Measurements from ENCODE around the gene RREB1.

The RREB1 gene

DNA sequence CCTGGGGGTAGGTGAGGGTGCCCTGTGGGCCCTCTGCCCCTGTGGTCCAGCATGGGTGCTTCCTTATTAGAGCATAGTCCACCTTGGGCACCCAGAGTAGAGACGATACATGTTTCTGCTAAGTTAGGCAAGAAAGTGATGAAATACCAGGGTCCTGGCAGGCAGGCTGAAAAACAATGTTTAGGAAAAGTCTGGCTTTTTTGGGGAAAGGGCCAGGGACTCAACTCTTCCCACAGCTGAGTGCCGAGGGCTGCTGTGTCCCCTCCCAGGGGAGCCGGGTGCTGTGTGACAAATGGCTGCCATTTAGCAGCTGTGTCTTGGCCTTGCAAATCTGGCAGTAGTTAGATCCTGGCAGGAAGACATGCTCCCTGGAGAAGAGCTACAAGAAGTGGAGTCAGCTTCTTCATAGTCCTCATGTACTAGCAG lies 61.5 kb downstream of the RREB1 start:
- no peak for DNase-seq (ENCODE audit: low spot score)
- CTCF ChIA-PET, result no interaction called here
- POLR2A ChIA-PET (ENCODE audit: low non-redundant PET), result interaction anchor here (0.6 kb wide), 1 partner anchor 419 kb away, joined by 3 read pairs; no protein-coding TSS in a partner anchor
- TF ChIP-seq, protein P1, sequence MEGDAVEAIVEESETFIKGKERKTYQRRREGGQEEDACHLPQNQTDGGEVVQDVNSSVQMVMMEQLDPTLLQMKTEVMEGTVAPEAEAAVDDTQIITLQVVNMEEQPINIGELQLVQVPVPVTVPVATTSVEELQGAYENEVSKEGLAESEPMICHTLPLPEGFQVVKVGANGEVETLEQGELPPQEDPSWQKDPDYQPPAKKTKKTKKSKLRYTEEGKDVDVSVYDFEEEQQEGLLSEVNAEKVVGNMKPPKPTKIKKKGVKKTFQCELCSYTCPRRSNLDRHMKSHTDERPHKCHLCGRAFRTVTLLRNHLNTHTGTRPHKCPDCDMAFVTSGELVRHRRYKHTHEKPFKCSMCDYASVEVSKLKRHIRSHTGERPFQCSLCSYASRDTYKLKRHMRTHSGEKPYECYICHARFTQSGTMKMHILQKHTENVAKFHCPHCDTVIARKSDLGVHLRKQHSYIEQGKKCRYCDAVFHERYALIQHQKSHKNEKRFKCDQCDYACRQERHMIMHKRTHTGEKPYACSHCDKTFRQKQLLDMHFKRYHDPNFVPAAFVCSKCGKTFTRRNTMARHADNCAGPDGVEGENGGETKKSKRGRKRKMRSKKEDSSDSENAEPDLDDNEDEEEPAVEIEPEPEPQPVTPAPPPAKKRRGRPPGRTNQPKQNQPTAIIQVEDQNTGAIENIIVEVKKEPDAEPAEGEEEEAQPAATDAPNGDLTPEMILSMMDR (conservative IDR thresholded peaks at IDR 0.05; ENCODE audit: low read depth), result no peak
- H3K27ac ChIP-seq, result peak overlapping the region; percentile 54

DNA sequence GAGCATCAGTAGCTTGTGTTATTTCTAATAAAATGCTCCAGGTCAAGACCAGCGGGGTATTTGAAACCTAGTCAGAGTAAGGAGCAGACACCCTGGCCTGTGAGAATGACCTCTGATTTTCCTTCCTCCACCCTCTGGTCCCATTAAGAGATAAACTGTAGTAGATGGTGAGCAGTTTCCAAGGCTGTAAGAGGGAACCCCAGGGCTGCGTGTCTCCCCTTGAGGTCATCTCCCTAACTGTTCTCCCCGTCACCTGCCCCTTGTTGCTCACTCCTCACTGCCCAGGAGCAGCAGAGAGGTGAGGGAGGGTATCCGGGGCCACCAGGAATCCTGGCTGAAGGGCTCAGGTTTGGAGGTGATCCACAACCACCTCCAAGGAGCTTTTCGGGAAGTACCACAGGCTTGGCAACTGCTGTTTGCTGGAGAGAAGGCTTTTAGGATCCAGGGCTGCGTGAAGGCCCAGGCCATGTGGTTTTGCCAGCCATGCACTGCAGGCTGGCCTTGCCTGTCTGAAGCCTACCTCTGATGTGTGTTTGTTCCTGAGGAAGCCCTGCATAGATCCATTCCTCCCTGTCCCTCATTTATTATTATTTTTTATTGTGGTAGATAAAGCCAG lies 62.5 kb downstream of the RREB1 start:
- peak overlapping the region; percentile 34 for H3K27ac ChIP-seq
- TF ChIP-seq, protein P1 (conservative IDR thresholded peaks at IDR 0.05; ENCODE audit: low read depth), result no peak
- ChIA-PET POLR2A (ENCODE audit: low non-redundant PET) (interaction anchor here (0.6 kb wide), 1 partner anchor 74 kb away, joined by 5 read pairs; no protein-coding TSS in a partner anchor), CTCF (no interaction called here)
- DNase-seq (ENCODE audit: low spot score), result no peak

DNA sequence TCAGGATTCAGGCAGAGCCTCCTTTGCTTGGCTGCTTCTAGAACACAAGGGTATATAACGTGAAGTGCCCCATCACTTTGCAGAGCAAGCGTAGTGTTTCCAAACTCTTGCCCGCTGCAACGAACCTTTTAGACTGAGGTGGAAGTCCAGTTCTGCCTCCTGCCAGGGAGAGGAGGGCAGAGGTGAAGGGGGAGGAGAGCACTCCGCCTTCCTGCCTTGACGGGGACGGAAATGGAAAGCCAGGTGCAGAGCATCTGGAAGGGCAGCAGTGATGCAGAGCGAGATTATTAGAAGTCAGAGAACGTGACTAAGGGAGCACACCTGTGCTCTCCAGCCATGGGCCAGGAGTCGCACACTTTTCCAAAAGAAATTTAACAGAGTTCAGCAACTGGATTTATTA lies 63.4 kb downstream of the RREB1 start:
- peak overlapping the region; percentile 34 for H3K27ac ChIP-seq
- POLR2A ChIA-PET (ENCODE audit: low non-redundant PET), result no interaction called here
- TF ChIP-seq, protein P1 (conservative IDR thresholded peaks at IDR 0.05; ENCODE audit: low read depth), result no peak

DNA sequence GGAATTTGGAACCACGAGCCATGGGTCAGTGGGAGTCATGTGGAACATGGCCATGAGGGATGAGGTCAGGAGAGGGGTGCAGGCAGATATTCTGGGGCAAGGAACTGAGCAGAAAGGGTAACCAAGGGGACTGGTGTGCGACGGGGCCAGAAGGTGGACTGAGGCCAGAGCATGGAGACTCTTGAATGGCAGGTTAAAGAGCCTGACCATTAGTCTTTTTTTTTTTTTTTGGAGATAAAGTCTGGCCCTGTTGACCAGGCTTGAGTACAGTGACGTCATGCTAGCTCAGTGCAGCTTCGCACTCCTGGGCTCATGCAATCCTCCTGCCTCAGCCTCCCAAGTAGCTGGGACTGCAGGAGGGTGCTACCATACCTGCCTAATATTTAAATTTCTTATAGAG lies 64.0 kb downstream of the RREB1 start:
- peak overlapping the region; percentile 54 for H3K27ac ChIP-seq
- TF ChIP-seq, protein P1 (conservative IDR thresholded peaks at IDR 0.05; ENCODE audit: low read depth), result no peak
- DNase-seq (ENCODE audit: low spot score), result no peak
- POLR2A ChIA-PET (ENCODE audit: low non-redundant PET), result no interaction called here
- CTCF ChIA-PET, result no interaction called here

More for the DNA sequence above, 63.4 kb downstream of the RREB1 start:
- DNase-seq (ENCODE audit: low spot score), result no peak
- CTCF ChIA-PET, result no interaction called here

DNA sequence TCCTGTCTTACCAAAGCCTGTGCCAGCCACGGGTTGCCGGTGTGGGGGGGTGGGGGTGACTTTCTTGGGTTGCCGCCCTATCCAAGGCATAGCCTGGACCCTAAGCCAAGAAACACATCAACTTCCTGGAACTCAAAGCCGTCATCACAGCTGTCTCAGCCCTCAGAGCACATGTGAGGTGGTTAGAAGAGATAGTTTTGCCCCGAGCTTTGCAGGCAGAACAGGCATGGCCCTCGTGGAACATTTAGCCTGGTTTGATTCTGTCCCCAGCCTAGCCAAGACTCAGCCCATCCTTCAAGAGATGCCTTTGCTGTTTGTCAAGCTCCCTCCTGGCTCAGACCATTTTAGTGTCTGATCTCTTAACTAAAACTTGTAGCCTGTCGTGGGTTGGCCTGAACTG lies 64.9 kb downstream of the RREB1 start:
- peak overlapping the region; percentile 54 for H3K27ac ChIP-seq
- ChIA-PET POLR2A (ENCODE audit: low non-redundant PET) (no interaction called here), CTCF (no interaction called here)
- DNase-seq (ENCODE audit: low spot score), result no peak
- TF ChIP-seq, protein P1 (conservative IDR thresholded peaks at IDR 0.05; ENCODE audit: low read depth), result no peak

DNA sequence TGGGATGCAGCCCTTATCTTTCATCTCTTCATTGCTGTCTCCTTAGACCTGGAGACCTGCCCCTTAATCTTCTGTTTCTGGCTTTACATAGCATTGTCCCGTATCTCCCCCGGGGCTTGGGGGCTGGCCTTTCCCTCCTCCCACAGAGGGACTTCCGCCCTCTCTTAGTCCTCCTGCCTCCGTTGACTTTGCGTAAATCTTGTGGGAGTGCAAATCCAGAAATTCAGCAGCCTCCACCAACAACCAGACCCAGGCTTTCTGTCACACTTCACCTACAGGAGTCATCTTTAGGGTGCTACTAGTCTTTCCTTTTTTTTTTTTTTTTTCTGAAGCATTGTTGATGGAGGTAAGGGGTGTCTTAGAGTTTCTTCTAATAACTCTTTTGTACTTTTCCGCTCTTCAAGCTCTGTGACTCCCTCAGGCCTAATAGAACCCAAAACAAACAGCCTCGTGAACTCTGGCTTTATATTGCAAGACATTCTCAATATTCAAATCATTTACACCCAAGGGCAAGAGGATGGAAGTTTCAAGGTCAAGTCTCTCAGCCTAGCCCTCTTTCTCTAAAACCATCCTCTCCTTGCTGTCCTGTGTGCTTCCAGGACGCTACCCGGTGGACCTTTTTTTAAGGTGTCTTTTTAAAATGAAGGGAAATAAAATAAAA lies 66.2 kb downstream of the RREB1 start:
- CTCF ChIA-PET, result no interaction called here
- peak overlapping the region; percentile 54 for H3K27ac ChIP-seq
- TF ChIP-seq, protein P1 (conservative IDR thresholded peaks at IDR 0.05; ENCODE audit: low read depth), result no peak
- POLR2A ChIA-PET (ENCODE audit: low non-redundant PET), result no interaction called here
- no peak for DNase-seq (ENCODE audit: low spot score)
